ENCODE results near the gene RFFL. TPM values are rescaled to one million over a fixed set of nuclear protein-coding genes. Genes with fewer than 3 reads are reported as not detected.

RFFL gene
- total and polyA plus RNA-seq, 4 donors: 5.8 to 38.1 (median 21.9) TPM

DNA sequence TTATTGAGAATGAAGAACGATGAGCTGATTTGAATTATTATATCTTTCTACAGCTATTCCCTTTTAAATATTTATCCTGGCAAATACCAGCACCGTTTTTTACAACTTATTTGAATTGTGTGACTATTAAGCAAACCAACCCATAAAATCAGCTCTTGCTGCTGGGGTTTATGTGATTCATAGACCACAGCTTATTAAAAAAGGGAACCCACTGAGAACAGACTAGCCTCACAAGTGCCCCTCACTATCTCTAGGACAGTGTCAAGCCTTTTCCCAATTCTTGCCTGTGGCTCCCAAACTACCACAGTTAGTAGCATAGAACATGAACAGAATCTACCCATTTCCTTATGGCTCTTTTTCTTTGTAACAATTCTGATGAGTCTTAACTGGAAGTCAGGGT lies 89.3 kb downstream of the RFFL start:
- Histone ChIP-seq H3K4me1 (ENCODE audit: control insufficient read depth in 5 of 5, insufficient read depth in 5 of 5, low read length in 5 of 5) (no peaks in the 10 kb centered on the region), H3K4me3 (no peak overlapping the region), H3K9me3 (ENCODE audit: control insufficient read depth in 4 of 4, insufficient read depth in 3 of 4, low read length in 3 of 4) (no peaks in the 10 kb centered on the region), H3K9ac (ENCODE audit: insufficient read depth in 1 of 2, low read length in 2 of 2) (no peak overlapping the region), H3K27me3 (ENCODE audit: control insufficient read depth in 3 of 3, insufficient read depth in 3 of 3, low read length in 2 of 3) (no peaks in the 10 kb centered on the region), H3K27ac (ENCODE audit: low read depth in 1 of 2, low read length in 1 of 2) (no peak overlapping the region), H3K36me3 (ENCODE audit: control insufficient read depth in 4 of 4, insufficient read depth in 4 of 4, low read length in 4 of 4) (peaks cover 0 to 2% (median 0%) of the 10 kb centered on the region in 4 donors)
- DNase-seq (no peak), ATAC-seq (ENCODE audit: insufficient read depth, low FRiP score) (no peak)
- TF ChIP-seq CTCF (IDR thresholded peaks at IDR 0.05; ENCODE audit: control extremely low read depth, extremely low read depth): no peak
- WGBS, 2 donors: 30 to 48% methylated on average over 2 of the region's 2 CpGs

DNA sequence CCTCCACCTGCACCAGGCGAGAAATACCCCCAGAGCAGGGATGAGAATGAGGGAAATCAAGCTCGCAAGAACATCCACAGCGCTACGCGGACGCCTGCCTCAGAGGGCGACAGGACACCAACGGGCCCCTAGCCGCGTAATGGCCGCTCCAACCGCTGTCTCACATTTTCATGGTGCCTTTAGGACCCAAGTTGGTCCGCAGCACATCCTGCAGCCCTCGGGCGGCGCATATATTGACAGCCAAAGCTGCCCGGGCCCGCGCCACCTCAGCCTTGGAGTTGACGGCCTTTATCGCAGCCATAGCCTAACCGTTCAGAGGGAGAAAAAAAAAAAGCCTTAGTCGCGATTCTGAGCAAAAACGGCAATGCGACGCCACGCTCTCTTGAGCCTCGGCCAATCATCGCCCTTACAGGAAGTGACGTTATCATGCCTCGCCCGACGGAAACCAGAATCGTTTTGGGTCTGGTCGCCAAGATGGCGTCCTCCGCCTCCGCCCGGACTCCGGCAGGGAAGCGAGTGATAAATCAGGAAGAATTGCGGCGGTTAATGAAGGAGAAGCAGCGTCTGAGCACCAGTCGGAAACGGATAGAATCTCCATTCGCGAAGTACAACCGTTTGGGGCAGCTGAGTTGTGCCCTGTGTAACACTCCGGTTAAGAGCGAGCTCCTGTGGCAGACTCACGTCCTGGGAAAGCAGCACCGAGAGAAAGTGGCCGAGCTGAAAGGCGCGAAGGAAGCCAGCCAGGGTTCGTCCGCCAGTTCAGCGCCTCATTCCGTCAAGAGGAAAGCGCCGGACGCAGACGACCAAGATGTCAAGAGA lies 102.2 kb downstream of the RFFL start, which contains the start of the genes CCT6B and ZNF830:
Gene CCT6B (minus strand): TSS at position 368 of the 819 bp plus-strand sequence. CDS start 67 bp downstream, at position 301.
Gene ZNF830 (plus strand): TSS at position 448 of the 819 bp plus-strand sequence. CDS start 27 bp downstream, at position 475.
- DNase-seq (peak; percentile 96 to 99 (median 99)), ATAC-seq (ENCODE audit: insufficient read depth, low FRiP score) (peak; percentile 98)
- peak within 1 kb of the TSS; percentile 92 to 99 for H3K27ac ChIP-seq (ENCODE audit: low read depth in 1 of 2, low read length in 1 of 2)
- WGBS, 2 donors: 0% methylated on average over 65 of the region's 65 CpGs
- peak within 1 kb of the TSS; percentile 97 for H3K4me3 ChIP-seq
- H3K27me3 ChIP-seq (ENCODE audit: control insufficient read depth in 3 of 3, insufficient read depth in 3 of 3, low read length in 2 of 3): no peaks in the 10 kb centered on the region
- H3K4me1 ChIP-seq (ENCODE audit: control insufficient read depth in 5 of 5, insufficient read depth in 5 of 5, low read length in 5 of 5): peaks cover 0 to 23% (median 5%) of the 10 kb centered on the region in 5 donors
- peak within 1 kb of the TSS; percentile 87 to 97 for H3K9ac ChIP-seq (ENCODE audit: insufficient read depth in 1 of 2, low read length in 2 of 2)
- H3K36me3 ChIP-seq (ENCODE audit: control insufficient read depth in 4 of 4, insufficient read depth in 4 of 4, low read length in 4 of 4): peaks cover 3 to 15% (median 11%) of the 10 kb centered on the region in 4 donors
- no peaks in the 10 kb centered on the region for H3K9me3 ChIP-seq (ENCODE audit: control insufficient read depth in 4 of 4, insufficient read depth in 3 of 4, low read length in 3 of 4)
- no peak for TF ChIP-seq CTCF (IDR thresholded peaks at IDR 0.05; ENCODE audit: control extremely low read depth, extremely low read depth)

DNA sequence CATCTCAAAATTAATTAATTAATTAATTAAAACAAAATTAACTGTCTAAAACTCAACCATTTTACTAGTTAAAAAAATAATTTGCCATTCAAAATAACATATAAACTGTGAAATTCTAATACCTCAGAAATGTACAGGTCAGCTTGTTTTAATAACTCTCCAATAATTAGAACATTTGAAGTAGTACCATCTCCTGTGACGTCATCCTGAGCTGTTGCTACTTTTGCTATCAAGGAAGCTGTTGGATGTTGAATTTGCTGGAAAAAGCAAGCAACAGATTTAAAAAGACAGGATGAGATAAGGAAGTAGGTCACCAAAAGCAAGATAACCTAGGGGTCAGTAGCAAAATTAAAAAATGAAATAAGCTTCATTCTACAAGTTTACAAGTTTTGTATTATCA lies 105.1 kb downstream of the RFFL start:
- no peak for ATAC-seq (ENCODE audit: insufficient read depth, low FRiP score)
- Histone ChIP-seq H3K4me3 (no peak overlapping the region), H3K27ac (ENCODE audit: low read depth in 1 of 2, low read length in 1 of 2) (no peak overlapping the region), H3K9ac (ENCODE audit: insufficient read depth in 1 of 2, low read length in 2 of 2) (no peak overlapping the region), H3K36me3 (ENCODE audit: control insufficient read depth in 4 of 4, insufficient read depth in 4 of 4, low read length in 4 of 4) (peaks cover 0 to 4% (median 0%) of the 10 kb centered on the region in 4 donors), H3K4me1 (ENCODE audit: control insufficient read depth in 5 of 5, insufficient read depth in 5 of 5, low read length in 5 of 5) (peaks cover 0 to 20% (median 5%) of the 10 kb centered on the region in 5 donors), H3K9me3 (ENCODE audit: control insufficient read depth in 4 of 4, insufficient read depth in 3 of 4, low read length in 3 of 4) (no peaks in the 10 kb centered on the region), H3K27me3 (ENCODE audit: control insufficient read depth in 3 of 3, insufficient read depth in 3 of 3, low read length in 2 of 3) (no peaks in the 10 kb centered on the region)
- no peak for DNase-seq
- no peak for TF ChIP-seq CTCF (IDR thresholded peaks at IDR 0.05; ENCODE audit: control extremely low read depth, extremely low read depth)
- WGBS, 2 donors: 76 to 85% methylated on average over 1 of the region's 1 CpG

Small RNAs within 50 kb of the gene (small RNA-seq; reads per million reads assigned to genes)
- not detected for gene AC004223.1 (ENCODE audit: low replicate concordance)
- gene RNU6-840P (ENCODE audit: low replicate concordance): not detected

Other genes starting within 250 kb of the RFFL start
- 1 to 10 TPM; 3.0 to 3.6 TPM for gene CCT6B, start 102.2 kb downstream of the RFFL start, total RNA-seq
- 1 to 10 TPM in 1 of 2 donors, under 1 TPM in 1; 0.95 to 1.5 TPM for gene CCT6B, start 102.2 kb downstream of the RFFL start, polyA plus RNA-seq
- gene ZNF830, start 102.2 kb downstream of the RFFL start, total RNA-seq: 10 to 100 TPM; 13.1 to 13.2 TPM
- gene ZNF830, start 102.2 kb downstream of the RFFL start, polyA plus RNA-seq: 10 to 100 TPM in 1 of 2 donors, 1 to 10 TPM in 1; 7.8 to 10.5 TPM
- 10 to 100 TPM; 35.1 to 40.9 TPM for gene LIG3, start 83.2 kb downstream of the RFFL start, total RNA-seq
- 10 to 100 TPM in 1 of 2 donors, 1 to 10 TPM in 1; 6.2 to 17.1 TPM for gene LIG3, start 83.2 kb downstream of the RFFL start, polyA plus RNA-seq
- 10 to 100 TPM in 1 of 2 donors, 1 to 10 TPM in 1; 8.8 to 17.4 TPM for gene RAD51D, start 56.2 kb upstream of the RFFL start, total RNA-seq
- gene RAD51D, start 56.2 kb upstream of the RFFL start, polyA plus RNA-seq: 1 to 10 TPM; 5.0 to 8.9 TPM
- not detected for gene FNDC8, start 57.9 kb upstream of the RFFL start, total RNA-seq
- not detected for gene FNDC8, start 57.9 kb upstream of the RFFL start, polyA plus RNA-seq
- gene NLE1, start 78.6 kb upstream of the RFFL start, total RNA-seq: 10 to 100 TPM in 1 of 2 donors, 1 to 10 TPM in 1; 7.7 to 15.2 TPM
- 10 to 100 TPM in 1 of 2 donors, 1 to 10 TPM in 1; 6.8 to 10.6 TPM for gene NLE1, start 78.6 kb upstream of the RFFL start, polyA plus RNA-seq
- gene UNC45B, start 84.1 kb upstream of the RFFL start, total RNA-seq: 1 to 10 TPM in 1 of 2 donors, under 1 TPM in 1; 0.43 to 1.6 TPM
- gene UNC45B, start 84.1 kb upstream of the RFFL start, polyA plus RNA-seq: under 1 TPM; 0.06 to 0.16 TPM
- gene SLC35G3, start 130.7 kb upstream of the RFFL start, total RNA-seq: not detected
- gene SLC35G3, start 130.7 kb upstream of the RFFL start, polyA plus RNA-seq: under 1 TPM in 1 of 2 donors, not detected in 1; 0.04 TPM
- 10 to 100 TPM; 42.4 to 51.7 TPM for gene SLFN5, start 179.4 kb upstream of the RFFL start, total RNA-seq
- 10 to 100 TPM in 1 of 2 donors, 1 to 10 TPM in 1; 8.5 to 19.2 TPM for gene SLFN5, start 179.4 kb upstream of the RFFL start, polyA plus RNA-seq